Esophagus muscularis mucosa (tissue), 4 donors: ENCODE measurements around the gene TSGA10. TPM values are rescaled to one million over a fixed set of nuclear protein-coding genes. Genes with fewer than 3 reads are reported as not detected.

Source experiments
- DNase-seq: peaks from one replicate; pipeline ENCODE4 v3.0.0-alpha.2; 2017; ENCODE audit errors: extremely low spot score
- H3K27ac ChIP-seq, 4 donors: fragments of 200-600 bp; sonication (generic); replicated peaks in 1 of 4; 1 replicate in 3 of 4; 2 replicates in 1 of 4; pipeline ENCODE4 v1.5.1; 2016 to 2019; ENCODE audit warnings: mild to moderate bottlenecking in 1 of 4
- H3K27me3 ChIP-seq, 4 donors: fragments of 200-600 bp; sonication (generic); one replicate each; pipeline versions ENCODE4 v1.5.1 to v1.6.0; 2016 to 2019
- H3K36me3 ChIP-seq, 4 donors: fragments of 200-600 bp; sonication (generic); one replicate each; pipeline ENCODE4 v1.5.1; 2016 to 2019
- H3K4me1 ChIP-seq, 4 donors: fragments of 200-600 bp; sonication (generic); one replicate each; pipeline ENCODE4 v1.5.1; 2016 to 2019
- H3K4me3 ChIP-seq, 4 donors: fragments of 200-600 bp; sonication (generic); 1 replicate in 2 of 4; 2 replicates in 2 of 4; pipeline ENCODE4 v1.5.1; 2016 to 2019; ENCODE audit warnings: mild to moderate bottlenecking in 4 of 4, moderate library complexity in 1 of 4
- H3K9me3 ChIP-seq, 4 donors: fragments of 200-600 bp; sonication (generic); 1 replicate in 3 of 4; 2 replicates in 1 of 4; pipeline ENCODE4 v1.5.1; 2016 to 2019
- EP300 ChIP-seq: sonication (generic); formaldehyde crosslinking; IDR thresholded peaks from one replicate; pipeline ENCODE4 v1.6.1; 2017; ENCODE audit warnings: antibody characterized with exemption
- POLR2A ChIP-seq: fragments of 450-650 bp; IDR thresholded peaks from one replicate; pipeline ENCODE4 v1.6.1; 2017; ENCODE audit warnings: antibody characterized with exemption, moderate library complexity, mild to moderate bottlenecking, low read depth
- POLR2AphosphoS5 ChIP-seq, 2 donors: sonication (generic); formaldehyde crosslinking; IDR thresholded peaks; one replicate each; pipeline ENCODE4 v1.6.1; 2017; ENCODE audit warnings: antibody characterized with exemption in 2 of 2
- WGBS: methylation state at CpG from one replicate; pipeline ENCODE4 v1.1.5; 2018; 5-methylcytosine and 5-hydroxymethylcytosine counted together
- intact Hi-C: fragments of 100-400 bp; cut with DNase I; formaldehyde crosslinking; loops from one replicate; pipeline ENCODE4 v1.15.1; 2023
- total RNA-seq, 4 donors: library from RNA; depleted of rRNA; stranded (reverse); fragments of >200 nt; gene quantifications; one replicate each; pipeline versions ENCODE4 v1.1.0 to v1.2.1, GENCODE V29; 2016
- TF ChIP-seq, protein P1 (sequence below), 3 experiments: fragments of 200-600 bp in 2 of 3; fragments of 450-650 bp in 1 of 3; sonication (generic) in 2 of 3; IDR thresholded peaks; one replicate each; pipeline ENCODE4 v1.5.1; 2017 to 2019; ENCODE audit warnings: antibody characterized with exemption in 3 of 3, mild to moderate bottlenecking in 2 of 3, moderate library complexity in 1 of 3

TSGA10 gene, protein sequence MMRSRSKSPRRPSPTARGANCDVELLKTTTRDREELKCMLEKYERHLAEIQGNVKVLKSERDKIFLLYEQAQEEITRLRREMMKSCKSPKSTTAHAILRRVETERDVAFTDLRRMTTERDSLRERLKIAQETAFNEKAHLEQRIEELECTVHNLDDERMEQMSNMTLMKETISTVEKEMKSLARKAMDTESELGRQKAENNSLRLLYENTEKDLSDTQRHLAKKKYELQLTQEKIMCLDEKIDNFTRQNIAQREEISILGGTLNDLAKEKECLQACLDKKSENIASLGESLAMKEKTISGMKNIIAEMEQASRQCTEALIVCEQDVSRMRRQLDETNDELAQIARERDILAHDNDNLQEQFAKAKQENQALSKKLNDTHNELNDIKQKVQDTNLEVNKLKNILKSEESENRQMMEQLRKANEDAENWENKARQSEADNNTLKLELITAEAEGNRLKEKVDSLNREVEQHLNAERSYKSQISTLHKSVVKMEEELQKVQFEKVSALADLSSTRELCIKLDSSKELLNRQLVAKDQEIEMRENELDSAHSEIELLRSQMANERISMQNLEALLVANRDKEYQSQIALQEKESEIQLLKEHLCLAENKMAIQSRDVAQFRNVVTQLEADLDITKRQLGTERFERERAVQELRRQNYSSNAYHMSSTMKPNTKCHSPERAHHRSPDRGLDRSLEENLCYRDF
- 1 to 10 TPM; 1.1 to 4.4 (median 2.0) TPM for total RNA-seq

- intact Hi-C loops, result loop anchor here (10.0 kb wide), 1 partner anchor 180 kb away; the partner anchor contains the start of genes EIF5B and TXNDC9
Observed at GRCh38 chr2:99154643-99155536, at the start of gene TSGA10, which contains the start of gene LIPT1. Gene TSGA10, minus strand, starts transcription at chr2:99154942. Its CDS starts 45,503 bp downstream, at chr2:99109439. Gene LIPT1, plus strand, starts transcription at chr2:99154967. Its CDS starts 6,991 bp downstream, at chr2:99161958.

GRCh38 chr2:99201959-99202678 lies 47.4 kb upstream of the TSGA10 start:
- Histone ChIP-seq H3K27me3 (no peaks in the 10 kb centered on the region), H3K4me3 (no peak overlapping the region), H3K9me3 (no peaks in the 10 kb centered on the region), H3K36me3 (peaks cover 6 to 27% (median 14%) of the 10 kb centered on the region in 4 donors), H3K4me1 (no peaks in the 10 kb centered on the region), H3K27ac (no peak overlapping the region)
- no peak for DNase-seq
- TF ChIP-seq EP300, result no peak
- TF ChIP-seq, protein P1, sequence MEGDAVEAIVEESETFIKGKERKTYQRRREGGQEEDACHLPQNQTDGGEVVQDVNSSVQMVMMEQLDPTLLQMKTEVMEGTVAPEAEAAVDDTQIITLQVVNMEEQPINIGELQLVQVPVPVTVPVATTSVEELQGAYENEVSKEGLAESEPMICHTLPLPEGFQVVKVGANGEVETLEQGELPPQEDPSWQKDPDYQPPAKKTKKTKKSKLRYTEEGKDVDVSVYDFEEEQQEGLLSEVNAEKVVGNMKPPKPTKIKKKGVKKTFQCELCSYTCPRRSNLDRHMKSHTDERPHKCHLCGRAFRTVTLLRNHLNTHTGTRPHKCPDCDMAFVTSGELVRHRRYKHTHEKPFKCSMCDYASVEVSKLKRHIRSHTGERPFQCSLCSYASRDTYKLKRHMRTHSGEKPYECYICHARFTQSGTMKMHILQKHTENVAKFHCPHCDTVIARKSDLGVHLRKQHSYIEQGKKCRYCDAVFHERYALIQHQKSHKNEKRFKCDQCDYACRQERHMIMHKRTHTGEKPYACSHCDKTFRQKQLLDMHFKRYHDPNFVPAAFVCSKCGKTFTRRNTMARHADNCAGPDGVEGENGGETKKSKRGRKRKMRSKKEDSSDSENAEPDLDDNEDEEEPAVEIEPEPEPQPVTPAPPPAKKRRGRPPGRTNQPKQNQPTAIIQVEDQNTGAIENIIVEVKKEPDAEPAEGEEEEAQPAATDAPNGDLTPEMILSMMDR (IDR thresholded peaks at IDR 0.05), result peak in 1 of 3 experiments; percentile 20
- intact Hi-C loops, result no loop called here
- 89% methylated on average over 4 of the region's 4 CpGs for WGBS

More at GRCh38 chr2:99154643-99155536, at the start of gene TSGA10, which contains the start of gene LIPT1:
- peak; percentile 95 to 99 for TF ChIP-seq POLR2AphosphoS5 (IDR thresholded peaks at IDR 0.05)
- TF ChIP-seq, protein P1 (IDR thresholded peaks at IDR 0.05), result peak in 1 of 3 experiments; percentile 9
- peak; percentile 62 for TF ChIP-seq EP300
- TF ChIP-seq POLR2A, result peak; percentile 85
- peak; percentile 97 for DNase-seq
- Histone ChIP-seq H3K4me1 (peaks cover 10 to 23% (median 20%) of the 10 kb centered on the region in 4 donors), H3K27me3 (no peaks in the 10 kb centered on the region), H3K9me3 (no peaks in the 10 kb centered on the region), H3K27ac (peak within 1 kb of the TSS; percentile 83 to 90 (median 86)), H3K36me3 (peaks cover 0 to 30% (median 14%) of the 10 kb centered on the region in 4 donors), H3K4me3 (peak within 1 kb of the TSS; percentile 65 to 75 (median 70))
- under 1% methylated on average over 40 of the region's 70 CpGs for WGBS

- Histone ChIP-seq H3K27me3 (no peaks in the 10 kb centered on the region), H3K9me3 (no peaks in the 10 kb centered on the region), H3K36me3 (peaks cover 25 to 46% (median 33%) of the 10 kb centered on the region in 4 donors), H3K27ac (no peak overlapping the region), H3K4me3 (no peak overlapping the region), H3K4me1 (no peaks in the 10 kb centered on the region)
- 90% methylated on average over 7 of the region's 7 CpGs for WGBS
- no peak for DNase-seq
- intact Hi-C loops, result no loop called here
- TF ChIP-seq POLR2AphosphoS5 (IDR thresholded peaks at IDR 0.05) (no peak), EP300 (no peak), POLR2A (no peak)
- TF ChIP-seq, protein P1 (IDR thresholded peaks at IDR 0.05), result no peak
Observed at GRCh38 chr2:99200076-99200800, 45.5 kb upstream of the TSGA10 start.
